GM12892 (cell line): ENCODE measurements around the gene GALNT18.

Source experiments
- DNase-seq: peaks from one replicate; pipeline ENCODE4 v3.0.0; 2011; ENCODE audit not compliant: insufficient read length
- FAIRE-seq: peaks from 2 replicates; lab custom pipeline; 2011; peaks lifted over from hg19 to GRCh38; lab: Jason Lieb, UNC
- POLR2A ChIP-seq: IDR thresholded peaks from 2 replicates; pipeline ENCODE4 v1.6.1; 2011; ENCODE audit warnings: low read depth, low read length, control low read depth
- POLR2AphosphoS5 ChIP-seq: IDR thresholded peaks from 2 replicates; pipeline ENCODE4 v1.6.1; 2011; ENCODE audit warnings: low read depth, low read length, control low read depth
- TAF1 ChIP-seq: IDR thresholded peaks from 2 replicates; pipeline ENCODE4 v1.6.1; 2011; ENCODE audit warnings: low read depth, mild to moderate bottlenecking, control low read depth, low read length, borderline replicate concordance

Gene GALNT18

DNA sequence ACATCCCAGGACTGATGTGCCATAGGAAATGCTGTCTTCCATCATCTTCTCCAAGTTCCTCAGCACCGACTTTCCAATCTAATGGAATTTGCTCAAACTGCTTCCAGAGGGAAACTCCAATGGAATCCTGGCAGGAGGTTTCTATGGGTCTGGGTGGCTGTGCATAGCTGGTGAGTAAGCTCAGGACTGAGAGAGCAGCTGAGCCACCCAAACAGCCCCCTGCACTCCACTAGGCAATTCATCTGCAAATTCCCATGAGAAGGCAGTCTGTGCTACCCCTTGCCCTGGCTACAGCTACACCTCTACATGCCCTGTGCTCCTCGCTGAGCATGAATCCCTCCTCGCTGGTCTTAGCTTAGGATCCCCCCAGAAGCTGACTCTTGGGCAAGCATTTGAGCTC is 140.8 kb downstream of the GALNT18 start:
- TF ChIP-seq POLR2A = no peak
- no peak for TF ChIP-seq POLR2AphosphoS5
- TF ChIP-seq TAF1 = no peak
- FAIRE-seq = no peak
- no peak for DNase-seq

DNA sequence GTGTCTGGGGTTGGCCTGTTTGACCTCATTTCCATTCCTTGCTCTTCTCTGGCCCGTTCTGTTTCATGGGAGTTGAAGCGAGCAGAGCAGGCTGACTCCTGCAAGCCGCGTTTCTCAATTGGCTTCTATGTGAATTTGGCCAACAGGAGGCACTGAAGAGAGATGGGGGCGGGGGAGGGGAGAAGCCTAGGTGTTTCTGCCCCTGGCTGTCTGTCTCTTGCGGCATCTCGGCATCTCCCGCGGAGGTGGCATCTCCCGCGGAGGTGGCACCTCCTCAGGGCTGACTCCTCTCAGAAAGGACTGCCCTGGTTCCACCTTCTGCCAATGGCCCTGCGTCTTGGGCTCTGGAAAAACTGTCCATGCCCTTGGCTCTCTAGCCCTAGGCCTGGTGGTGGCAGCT is 143.1 kb downstream of the GALNT18 start:
- no peak for FAIRE-seq
- DNase-seq = no peak
- TF ChIP-seq POLR2A (no peak), POLR2AphosphoS5 (no peak), TAF1 (no peak)

DNA sequence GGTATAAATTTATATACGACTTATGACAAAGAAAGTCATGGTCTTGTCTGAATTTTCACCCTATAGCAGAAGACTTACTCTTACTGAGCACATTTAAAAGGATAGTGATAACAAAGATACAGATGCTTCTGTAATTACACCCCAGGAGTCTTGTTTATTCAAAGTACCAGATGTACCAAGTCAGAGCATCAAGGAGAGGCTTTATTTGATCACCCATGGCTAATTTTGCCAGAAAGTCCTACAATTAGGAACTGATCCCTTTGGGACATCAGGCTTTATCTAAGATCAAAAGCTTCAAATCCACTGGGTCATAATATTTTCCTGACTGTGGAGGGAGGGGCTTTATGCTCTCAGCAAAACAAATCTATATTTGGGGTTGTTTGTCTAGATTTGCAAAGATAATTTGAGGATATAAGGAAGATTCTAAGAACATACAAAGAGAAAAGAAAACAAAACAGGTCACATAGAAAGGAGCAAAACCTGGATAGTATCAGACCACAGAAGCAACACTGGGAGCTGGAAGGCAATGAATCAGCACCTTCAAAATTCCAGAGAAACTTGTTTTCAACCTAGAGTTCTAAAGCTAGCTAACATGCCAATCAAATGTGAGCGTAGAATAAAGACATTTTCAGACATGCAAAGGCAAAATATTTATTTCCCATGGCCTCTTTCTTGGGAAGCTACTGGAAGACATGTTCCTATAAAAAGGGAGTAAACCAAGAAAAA is 143.9 kb downstream of the GALNT18 start:
- DNase-seq = no peak
- TF ChIP-seq POLR2A (no peak), TAF1 (no peak), POLR2AphosphoS5 (no peak)
- FAIRE-seq = no peak

GRCh38 chr11:11476971-11477645 is 144.7 kb downstream of the GALNT18 start:
- no peak for FAIRE-seq
- DNase-seq = no peak
- no peak for TF ChIP-seq TAF1
- no peak for TF ChIP-seq POLR2AphosphoS5
- no peak for TF ChIP-seq POLR2A

DNA sequence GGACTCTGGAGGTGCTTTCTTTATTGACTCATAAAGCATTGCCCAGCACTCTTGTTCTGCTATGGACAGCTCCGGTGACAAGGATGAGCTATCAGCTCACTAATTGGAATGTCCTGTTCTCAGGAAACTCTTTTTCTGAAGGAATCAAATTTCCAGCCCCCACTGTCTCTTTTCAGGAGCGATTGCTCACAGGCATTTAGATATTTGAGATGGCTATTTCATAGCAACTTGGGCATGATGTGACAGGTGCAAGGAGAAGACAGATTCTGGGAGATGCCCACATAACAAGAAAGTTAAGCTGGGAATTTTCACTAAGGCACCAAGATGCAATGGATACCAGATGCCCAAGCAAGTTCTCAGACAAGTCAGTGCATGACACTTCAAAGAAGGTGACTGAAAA is 145.3 kb downstream of the GALNT18 start:
- DNase-seq (no peak), FAIRE-seq (no peak)
- TF ChIP-seq TAF1 (no peak), POLR2AphosphoS5 (no peak), POLR2A (no peak)

DNA sequence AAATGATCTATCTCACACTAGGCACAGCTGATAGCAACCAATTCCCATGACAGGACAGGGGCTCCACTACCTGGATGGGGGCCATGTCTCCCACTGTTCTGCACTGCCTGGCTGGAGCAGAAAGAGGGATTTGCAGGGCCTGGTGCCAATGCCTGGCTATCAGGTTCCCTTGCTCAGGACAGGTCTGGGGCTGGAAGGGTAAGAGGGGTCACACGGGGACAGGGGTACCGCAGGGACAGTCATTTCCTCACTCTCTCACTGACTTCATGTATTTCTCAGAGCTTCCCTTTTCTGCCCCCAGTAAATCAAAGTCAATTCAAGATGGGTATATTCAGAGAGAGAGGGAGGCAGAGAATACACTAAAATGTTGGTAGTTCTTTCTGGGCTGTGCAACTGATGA is 149.7 kb downstream of the GALNT18 start:
- no peak for TF ChIP-seq TAF1
- no peak for TF ChIP-seq POLR2A
- TF ChIP-seq POLR2AphosphoS5 = no peak

GRCh38 chr11:11471201-11471600 is 150.6 kb downstream of the GALNT18 start:
- FAIRE-seq (no peak), DNase-seq (no peak)
- TF ChIP-seq POLR2A (no peak), POLR2AphosphoS5 (no peak), TAF1 (no peak)

More for the DNA sequence above, 149.7 kb downstream of the GALNT18 start:
- DNase-seq = no peak
- FAIRE-seq = no peak

GRCh38 chr11:11468954-11469353 is 152.9 kb downstream of the GALNT18 start:
- DNase-seq (no peak), FAIRE-seq (no peak)
- TF ChIP-seq POLR2A (no peak), TAF1 (no peak), POLR2AphosphoS5 (no peak)

GRCh38 chr11:11467312-11467711 is 154.5 kb downstream of the GALNT18 start:
- FAIRE-seq (no peak), DNase-seq (no peak)
- no peak for TF ChIP-seq TAF1
- TF ChIP-seq POLR2A = no peak
- no peak for TF ChIP-seq POLR2AphosphoS5

GRCh38 chr11:11464555-11464954 is 157.2 kb downstream of the GALNT18 start:
- DNase-seq (no peak), FAIRE-seq (no peak)
- no peak for TF ChIP-seq POLR2AphosphoS5
- no peak for TF ChIP-seq POLR2A
- no peak for TF ChIP-seq TAF1

DNA sequence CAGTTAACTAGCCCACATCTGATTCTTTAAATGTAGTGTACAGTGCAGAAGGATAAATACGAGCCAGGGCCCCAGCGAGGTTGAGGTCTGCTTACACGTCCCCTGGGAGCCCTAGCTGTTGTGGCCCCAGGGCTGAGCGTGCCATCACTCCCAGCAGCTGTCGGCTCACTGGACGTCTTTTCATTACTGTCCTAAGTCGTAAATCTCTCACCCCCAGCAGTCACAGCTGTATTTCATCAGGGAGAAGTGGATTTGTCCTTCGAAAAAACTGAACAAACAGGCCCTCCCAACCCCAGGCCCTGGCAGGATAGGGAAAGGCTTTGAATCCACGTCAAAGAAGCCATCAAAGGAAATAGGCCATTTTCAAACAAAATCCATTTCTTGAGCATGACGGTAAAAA is 158.4 kb downstream of the GALNT18 start:
- DNase-seq (no peak), FAIRE-seq (no peak)
- TF ChIP-seq TAF1 (no peak), POLR2A (no peak)

- DNase-seq (no peak), FAIRE-seq (no peak)
- TF ChIP-seq POLR2A = no peak
- TF ChIP-seq POLR2AphosphoS5 = no peak
- TF ChIP-seq TAF1 = no peak
These were observed 160.3 kb downstream of the GALNT18 start for GRCh38 chr11:11461473-11461872.
